ENCODE results near the gene HSD17B2.

Gene HSD17B2

DNA sequence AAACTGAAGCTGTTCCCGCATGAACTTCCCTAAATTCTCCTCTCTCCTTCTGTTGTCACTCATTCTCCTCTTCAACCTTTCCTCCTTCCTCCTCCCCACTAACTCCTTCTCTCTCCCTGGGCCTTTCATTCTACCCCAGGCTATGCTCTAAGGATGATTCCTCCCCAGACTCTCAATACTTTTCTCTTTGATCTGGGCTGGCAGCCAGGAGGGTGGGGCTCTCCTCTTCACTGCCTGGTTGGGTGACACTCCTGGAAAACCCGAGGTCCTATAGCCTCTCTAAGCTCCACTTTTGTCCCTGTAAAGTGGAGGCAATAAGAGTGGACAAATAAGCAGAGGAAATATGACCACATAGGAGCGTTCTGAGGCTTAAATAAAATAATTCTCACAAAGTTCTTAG, 46.2 kb downstream of the HSD17B2 start:
- no peak for TF ChIP-seq ZFX (IDR thresholded peaks at IDR 0.05; ENCODE audit: borderline replicate concordance)
- TF ChIP-seq, protein P1, sequence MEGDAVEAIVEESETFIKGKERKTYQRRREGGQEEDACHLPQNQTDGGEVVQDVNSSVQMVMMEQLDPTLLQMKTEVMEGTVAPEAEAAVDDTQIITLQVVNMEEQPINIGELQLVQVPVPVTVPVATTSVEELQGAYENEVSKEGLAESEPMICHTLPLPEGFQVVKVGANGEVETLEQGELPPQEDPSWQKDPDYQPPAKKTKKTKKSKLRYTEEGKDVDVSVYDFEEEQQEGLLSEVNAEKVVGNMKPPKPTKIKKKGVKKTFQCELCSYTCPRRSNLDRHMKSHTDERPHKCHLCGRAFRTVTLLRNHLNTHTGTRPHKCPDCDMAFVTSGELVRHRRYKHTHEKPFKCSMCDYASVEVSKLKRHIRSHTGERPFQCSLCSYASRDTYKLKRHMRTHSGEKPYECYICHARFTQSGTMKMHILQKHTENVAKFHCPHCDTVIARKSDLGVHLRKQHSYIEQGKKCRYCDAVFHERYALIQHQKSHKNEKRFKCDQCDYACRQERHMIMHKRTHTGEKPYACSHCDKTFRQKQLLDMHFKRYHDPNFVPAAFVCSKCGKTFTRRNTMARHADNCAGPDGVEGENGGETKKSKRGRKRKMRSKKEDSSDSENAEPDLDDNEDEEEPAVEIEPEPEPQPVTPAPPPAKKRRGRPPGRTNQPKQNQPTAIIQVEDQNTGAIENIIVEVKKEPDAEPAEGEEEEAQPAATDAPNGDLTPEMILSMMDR (IDR thresholded peaks at IDR 0.05): no peak
- H3K27ac ChIP-seq: no peak overlapping the region

GRCh38 chr16:82082097-82082496, 47.0 kb downstream of the HSD17B2 start:
- H3K27ac ChIP-seq: no peak overlapping the region
- TF ChIP-seq, protein P1 (IDR thresholded peaks at IDR 0.05): no peak
- no peak for TF ChIP-seq ZFX (IDR thresholded peaks at IDR 0.05; ENCODE audit: borderline replicate concordance)

DNA sequence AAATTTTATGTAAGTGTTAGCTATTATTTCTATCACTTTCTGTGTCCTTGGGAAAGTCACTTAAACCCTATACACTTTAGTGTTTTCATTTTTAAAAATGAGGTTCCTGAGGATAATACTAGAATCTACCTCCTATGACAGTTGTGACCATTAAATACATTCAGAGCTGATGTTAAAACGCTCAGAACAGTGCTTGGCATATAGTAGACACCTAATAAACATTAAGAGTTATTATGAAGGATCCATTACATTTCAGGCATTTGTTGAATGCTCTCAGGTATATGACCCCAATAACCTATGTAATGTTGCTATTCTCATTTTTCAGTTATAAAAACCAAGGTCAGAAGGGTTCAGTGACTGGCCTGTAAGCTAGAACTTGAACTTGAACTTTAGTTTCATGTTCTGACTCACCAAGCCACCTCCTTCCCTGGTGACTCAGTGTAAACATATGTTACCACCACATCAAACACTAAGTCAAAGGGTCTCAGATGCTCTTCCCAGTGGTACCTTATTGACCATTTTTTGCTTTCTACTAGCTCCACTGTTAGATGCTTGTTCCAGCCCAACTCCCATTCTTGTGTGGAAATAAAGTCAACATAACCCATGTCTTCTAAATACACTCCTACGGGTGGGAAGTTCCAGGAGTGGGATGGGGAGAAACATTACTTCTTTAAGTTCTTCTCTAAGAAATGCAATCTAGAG, 47.6 kb downstream of the HSD17B2 start:
- TF ChIP-seq ZFX (IDR thresholded peaks at IDR 0.05; ENCODE audit: borderline replicate concordance): no peak
- TF ChIP-seq, protein P1 (IDR thresholded peaks at IDR 0.05): no peak

GRCh38 chr16:82083710-82084353, 48.8 kb downstream of the HSD17B2 start:
- TF ChIP-seq ZFX (IDR thresholded peaks at IDR 0.05; ENCODE audit: borderline replicate concordance): no peak
- TF ChIP-seq, protein P1 (IDR thresholded peaks at IDR 0.05): no peak
- no peak overlapping the region for H3K27ac ChIP-seq

More for the DNA sequence above, 47.6 kb downstream of the HSD17B2 start:
- no peak overlapping the region for H3K27ac ChIP-seq

DNA sequence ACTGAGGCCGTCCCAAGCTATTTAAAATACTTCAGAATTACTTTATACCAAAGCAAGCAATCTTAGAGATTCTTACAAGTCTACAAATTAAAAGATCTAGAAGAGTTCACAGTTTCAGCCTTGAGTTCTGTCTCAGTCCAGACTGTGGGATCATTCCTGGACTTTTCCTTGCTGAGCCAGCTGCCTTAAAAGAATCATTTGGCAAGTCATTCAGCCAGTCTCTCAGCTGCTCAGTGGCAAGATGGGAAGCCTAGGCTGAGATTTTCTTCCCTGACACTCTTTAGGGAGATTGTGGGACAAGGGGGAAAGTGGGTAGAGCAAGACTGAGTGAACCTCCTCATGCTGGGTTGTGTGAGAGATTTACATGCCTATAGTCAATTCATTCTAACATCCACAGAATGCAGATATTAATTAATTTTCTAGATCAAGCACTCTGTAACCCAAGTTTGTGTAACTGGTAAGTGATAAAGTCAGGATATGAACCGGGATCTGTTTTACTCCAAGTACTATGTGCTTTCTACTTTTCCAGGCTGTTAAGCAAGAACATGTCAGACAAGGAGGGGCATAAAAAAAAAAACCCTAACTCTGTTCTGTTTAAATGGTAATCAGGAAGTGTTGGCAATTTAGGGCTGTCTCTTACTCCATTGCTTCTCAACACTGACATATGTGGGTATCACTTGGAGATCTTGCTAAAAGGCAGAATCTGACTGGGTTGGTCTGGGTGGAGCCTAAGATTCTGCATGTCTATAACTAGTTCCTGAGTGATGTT, 50.1 kb downstream of the HSD17B2 start:
- H3K27ac ChIP-seq: no peak overlapping the region
- TF ChIP-seq ZFX (IDR thresholded peaks at IDR 0.05; ENCODE audit: borderline replicate concordance): no peak
- TF ChIP-seq, protein P1 (IDR thresholded peaks at IDR 0.05): no peak

DNA sequence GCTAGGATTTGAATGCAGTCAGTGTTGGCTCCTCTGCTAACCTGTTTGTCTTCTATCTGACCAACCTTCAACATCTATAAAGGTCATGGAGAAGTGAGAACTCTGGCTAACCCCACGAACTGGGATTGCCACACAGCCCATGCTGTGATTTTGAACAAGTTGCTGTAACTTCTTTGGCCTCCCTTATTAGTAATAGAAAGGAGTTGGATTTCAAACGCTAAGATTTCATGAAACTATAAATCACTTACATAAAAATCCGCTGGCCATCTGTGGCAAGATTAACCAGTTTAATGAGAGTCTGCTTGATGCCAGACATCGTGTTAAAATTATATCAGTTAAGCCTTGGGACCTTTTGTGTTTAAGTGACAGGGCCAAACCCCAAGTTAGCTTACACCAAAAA, 53.4 kb downstream of the HSD17B2 start:
- TF ChIP-seq, protein P1 (IDR thresholded peaks at IDR 0.05): no peak
- TF ChIP-seq ZFX (IDR thresholded peaks at IDR 0.05; ENCODE audit: borderline replicate concordance): no peak
- no peak overlapping the region for H3K27ac ChIP-seq

Data from 22Rv1 (cell line).